CD1c-positive myeloid dendritic cell (primary cell): ENCODE measurements around the gene S100A7A.
"Not testable (repeated sequence)": the region's sequence is repeated elsewhere in the genome, so short reads cannot be mapped to it uniquely, and the experiment has no call there.

Source experiments
- DNase-seq: peaks from one replicate; pipeline ENCODE4 v3.0.0-alpha.2; 2016; ENCODE audit errors: extremely low spot score

Gene S100A7A

DNA sequence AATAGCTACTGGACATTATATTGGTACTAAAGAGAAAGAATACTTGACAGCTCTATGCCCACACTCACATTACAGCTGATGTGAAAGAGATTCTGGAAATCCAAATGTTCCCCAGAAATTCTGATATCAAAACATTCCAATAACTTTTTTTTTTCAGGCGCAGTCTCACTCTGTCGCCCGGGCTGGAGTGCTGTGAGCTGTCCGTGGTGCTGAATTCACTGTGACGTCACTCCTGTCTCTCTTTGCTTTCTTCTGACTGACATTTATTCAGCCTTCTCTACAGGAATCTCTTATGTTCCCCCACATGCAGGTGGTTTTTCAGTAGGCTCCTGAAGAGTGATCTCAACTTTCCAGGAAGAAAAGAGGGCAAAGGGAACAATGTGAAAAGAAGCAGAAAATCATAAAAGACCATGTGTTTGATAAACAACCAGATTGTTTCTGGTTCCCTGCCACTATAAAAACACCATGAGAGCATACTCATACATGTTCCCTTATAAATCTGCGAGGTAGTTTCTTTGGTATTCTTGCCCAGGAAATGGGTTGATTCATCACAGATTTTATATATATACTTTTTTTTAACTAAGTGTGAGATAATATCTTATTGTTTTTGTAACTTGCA lies 6.2 kb downstream of the S100A7A start:
- DNase-seq, result peak; percentile 74

DNA sequence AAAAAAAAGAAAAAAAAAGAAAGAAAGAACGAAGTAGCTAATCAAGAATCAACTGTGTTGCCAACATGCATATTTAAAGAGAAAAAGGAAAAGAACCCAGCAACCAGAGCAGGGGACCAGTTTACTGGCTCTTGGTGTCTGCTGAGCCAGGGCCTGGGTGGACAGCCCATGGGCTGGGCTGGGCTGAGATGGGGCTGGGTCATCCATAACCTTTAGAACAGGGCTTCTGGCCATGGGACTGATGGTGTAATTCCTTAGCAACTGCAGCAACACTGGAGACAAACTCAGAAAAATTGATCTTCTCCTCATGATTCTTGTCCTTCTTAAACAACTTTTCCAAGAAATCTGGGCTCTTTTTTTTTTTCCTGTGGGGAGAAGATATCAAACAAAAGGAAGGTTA lies 10.5 kb downstream of the S100A7A start:
- DNase-seq, result no peak

DNA sequence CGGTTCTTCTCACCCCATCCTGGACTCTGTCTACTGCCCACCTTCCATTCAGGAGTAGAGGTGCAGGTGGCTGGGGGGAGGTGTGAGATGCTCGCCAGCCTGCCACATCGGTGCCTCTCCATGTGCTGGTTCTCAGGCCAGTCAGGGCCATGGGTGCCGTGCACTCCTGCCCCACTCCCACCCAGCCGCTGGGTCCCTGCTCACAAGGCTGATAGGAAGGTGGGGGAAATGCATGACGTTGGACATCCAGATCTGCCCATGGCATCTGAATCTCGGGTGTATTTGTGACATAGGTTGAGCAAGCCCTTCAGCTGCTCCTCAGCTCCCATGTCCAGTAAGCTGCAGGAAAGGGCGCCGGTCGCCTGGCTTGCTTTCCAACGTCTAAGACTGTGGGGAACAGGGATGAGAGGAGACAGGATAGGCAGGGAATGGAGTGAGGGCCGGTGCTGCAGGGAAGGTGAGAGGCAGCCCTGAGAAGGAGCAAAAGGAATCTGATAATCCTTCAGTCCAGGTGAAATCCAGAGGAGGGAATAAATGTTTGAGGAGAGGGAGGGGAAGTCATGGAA lies 11.8 kb downstream of the S100A7A start:
- DNase-seq, result no peak

DNA sequence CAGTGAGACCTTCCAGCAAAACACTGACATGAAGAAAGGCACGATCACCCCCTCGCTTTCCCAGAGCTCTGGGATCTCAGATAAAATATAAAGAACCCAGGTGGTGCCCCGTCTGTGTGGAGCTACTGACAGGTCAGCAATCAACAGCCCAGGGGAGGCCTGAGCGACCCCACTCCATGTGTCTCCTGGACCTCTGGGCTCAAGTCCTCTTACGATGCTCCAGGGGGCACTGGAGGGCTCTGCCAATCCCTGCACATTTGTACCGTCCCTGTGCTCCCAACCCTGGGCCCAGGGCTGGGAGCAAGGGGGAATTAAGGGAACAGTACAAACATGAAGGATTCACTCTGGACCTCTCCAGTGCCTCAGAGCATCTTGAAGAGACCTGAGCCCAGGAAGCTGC lies 12.5 kb downstream of the S100A7A start:
- no peak for DNase-seq

DNA sequence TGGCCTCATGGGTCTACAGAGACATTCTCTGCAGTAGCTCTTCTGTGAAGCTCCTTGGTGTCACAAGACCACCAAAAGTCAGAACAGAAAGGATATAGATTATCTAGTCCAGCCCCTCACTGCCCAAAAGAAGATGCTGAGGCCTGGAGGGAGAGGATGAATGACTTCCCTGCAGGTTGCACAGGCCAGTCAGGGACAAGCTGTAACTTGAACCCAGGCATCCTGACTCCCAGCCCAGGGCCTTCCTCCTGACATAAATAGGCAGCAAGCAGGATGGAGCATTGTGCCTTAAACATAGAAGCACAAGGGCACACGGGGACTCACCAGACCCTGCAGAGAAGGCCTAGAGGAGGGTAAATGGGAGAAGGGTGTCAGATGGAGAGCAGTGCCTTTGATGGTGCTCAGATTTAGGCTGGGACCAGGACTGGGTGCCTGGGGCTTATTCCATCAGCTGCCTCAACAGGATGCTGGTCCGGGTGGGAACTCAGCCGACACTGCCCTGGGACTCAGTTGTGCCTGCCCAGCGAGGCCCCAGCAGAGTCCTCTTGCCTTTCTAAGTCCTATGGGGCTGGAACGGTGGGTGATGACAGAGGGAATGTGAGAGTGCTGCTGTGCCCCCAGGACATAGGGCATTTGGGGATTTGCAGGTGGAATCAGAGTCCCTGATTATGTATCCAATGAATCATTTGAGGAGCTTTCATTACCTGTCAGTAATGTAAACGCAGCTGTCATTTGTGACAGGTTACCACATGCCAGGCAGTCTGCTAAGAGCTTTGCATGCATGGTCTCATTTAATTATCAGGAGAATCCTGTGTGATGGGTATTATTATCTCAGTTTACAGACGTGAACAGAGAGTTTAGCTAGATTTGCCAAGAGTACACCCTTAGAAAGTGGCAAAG lies 13.2 kb downstream of the S100A7A start:
- no peak for DNase-seq

DNA sequence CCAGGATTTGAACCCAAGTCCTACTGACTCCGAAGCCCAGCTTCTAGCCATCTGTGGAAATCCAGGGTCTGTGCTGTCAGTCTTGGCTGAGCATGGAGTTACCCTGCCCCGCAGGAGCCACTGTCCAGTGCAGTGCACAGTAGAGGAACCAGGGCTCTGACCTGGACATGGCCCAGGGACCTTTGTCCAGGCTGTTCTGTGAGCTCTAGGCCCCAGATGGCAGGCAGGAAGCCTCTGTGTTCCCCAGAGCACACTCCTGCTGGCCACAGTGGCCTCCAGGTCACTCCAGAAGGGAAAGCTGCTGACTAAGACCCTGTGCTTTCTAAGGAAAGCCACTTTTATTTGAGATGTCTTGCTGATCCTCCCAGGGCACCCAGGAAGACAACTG lies 13.8 kb downstream of the S100A7A start:
- no peak for DNase-seq

DNA sequence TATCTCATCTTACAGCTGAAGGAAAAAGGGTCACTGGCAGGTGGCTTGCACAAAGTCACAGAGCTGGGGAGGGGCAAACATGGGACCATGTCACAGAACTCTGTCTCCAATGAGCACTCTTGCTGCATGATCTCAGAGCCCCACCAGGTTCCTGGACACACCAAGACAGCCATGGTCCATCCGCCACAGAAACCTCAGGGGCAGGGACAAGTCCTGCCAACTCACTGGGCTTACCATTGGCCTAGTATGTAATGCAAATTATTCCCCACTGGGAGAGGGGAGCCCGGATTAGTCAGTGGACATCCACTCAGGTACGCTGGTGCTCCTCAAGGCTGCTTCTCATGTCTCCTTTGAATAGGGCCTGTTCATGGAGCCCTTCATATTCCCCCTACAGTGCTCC lies 14.2 kb downstream of the S100A7A start:
- no peak for DNase-seq

DNA sequence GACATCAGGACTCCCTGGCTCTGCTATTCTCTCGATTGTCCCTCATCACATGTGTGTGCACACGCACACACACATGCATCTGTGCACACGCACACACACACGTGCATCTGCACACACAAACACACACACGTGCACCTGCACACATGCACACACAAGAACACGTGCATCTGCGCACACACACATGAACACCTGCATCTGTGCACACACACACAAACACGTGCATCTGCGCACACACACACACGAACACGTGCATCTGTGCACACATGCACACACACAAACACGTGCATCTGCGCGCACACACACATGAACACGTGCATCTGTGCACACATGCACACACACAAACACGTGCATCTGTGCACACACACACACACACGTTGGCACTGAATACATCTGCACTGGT lies 14.7 kb downstream of the S100A7A start:
- DNase-seq, result no peak

DNA sequence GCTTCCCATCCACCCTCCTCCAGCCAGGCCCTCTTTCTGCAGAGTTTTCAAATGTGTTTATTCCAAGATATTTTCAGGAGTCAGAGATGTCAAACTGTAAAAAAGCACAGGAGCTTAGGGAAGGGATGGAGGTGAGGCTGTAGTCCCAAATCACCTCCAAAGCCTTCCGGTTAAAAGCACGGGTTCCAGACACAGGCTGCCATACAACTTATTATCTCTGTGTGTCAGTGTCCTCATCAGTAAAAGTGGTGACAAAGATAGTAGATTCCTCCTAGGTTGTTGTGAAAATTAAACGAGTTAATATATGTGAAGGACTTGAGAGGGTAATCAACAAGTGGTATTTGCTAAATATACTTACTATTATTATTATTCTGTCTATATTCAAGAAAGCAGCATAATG lies 15.1 kb downstream of the S100A7A start:
- no peak for DNase-seq

DNA sequence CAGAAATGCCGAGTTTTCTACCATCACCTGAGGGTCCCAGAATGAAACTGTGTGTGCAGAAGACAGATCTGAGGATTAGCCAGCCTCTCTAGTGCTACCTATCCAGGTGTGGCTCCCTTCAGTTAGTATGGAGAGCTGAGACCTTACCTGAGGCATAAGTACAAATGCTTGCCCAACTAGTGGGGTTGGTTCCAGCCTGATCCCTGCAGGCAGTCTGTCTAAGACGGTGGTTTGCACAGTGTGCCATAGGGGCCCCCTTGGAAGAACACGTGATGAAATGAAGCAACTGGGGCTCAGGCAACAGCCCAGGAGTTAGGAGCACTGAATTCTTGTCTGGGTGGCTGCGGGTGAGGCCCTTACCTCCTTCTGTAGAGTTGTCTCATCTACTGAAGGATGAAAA lies 15.6 kb downstream of the S100A7A start:
- DNase-seq, result no peak

DNA sequence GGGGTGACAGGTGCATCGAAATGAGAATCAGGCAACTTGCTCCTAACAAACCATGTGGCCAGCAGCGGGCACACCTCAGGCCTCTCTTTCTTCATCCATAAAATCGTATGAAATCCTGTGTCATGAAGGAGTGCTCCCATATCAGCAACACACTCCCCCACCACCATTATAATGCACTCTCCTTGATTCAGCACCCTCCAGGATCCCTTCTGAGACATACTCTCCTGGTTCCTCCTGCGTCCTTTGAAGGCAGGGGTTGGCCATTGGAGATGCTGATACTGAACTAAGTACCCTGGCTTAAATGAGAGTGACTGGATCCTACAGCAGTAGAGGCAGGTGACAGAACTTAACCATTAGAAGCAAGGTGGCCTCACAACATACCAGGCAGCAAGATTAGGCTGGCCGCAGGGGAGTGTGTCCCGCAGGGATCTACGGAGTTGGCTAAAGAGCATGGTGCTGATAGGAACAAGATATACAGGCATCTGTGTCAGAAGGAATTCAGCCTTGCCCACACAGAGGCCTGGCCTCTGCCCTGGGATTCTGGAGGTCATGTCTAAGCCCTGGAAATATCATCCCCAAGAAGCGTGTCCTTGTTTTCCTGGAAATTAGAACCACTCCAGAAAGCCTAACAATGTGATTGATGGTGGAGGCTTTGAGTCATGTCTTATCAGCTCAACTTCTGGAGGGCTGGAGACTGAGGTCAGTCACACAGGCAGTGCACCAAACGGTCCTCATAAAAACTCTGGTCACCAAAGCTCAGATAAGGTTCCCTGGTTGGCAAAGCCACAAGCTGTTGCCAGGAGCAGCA lies 16.8 kb downstream of the S100A7A start:
- DNase-seq, result no peak

DNA sequence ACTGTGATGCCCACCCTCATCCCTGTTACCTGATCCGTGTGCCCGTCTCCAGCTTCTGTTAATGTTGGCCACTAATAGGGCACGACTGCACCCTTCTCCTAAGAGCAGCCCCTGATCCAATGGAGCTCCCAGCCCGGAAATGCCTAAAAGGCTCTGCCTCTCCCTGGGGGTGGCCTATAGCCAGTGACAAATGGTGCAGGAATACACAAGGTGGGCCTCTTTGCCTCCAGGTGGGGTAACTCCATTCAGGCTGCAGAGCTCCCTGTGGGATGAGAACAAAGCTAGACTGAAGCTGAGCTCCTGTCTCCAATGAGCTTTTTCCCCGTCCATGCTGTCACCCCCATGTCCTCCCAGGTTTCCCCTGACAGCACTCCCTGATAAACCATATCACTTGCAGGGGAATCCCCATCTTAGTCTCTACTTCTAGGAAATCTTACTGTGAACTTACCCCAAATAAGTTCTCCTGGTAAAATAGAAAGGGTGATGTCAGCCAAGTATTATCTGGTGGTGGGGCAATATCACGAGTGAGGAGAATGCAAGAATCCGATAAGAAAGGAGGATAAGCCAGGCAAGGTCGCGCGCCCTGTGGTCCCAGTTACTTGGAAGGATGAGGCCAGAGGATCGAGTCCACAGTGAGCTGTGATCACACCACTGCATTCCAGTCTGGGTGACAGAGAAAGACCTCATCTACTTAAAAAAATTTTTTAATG lies 18.6 kb downstream of the S100A7A start:
- DNase-seq, result no peak

DNA sequence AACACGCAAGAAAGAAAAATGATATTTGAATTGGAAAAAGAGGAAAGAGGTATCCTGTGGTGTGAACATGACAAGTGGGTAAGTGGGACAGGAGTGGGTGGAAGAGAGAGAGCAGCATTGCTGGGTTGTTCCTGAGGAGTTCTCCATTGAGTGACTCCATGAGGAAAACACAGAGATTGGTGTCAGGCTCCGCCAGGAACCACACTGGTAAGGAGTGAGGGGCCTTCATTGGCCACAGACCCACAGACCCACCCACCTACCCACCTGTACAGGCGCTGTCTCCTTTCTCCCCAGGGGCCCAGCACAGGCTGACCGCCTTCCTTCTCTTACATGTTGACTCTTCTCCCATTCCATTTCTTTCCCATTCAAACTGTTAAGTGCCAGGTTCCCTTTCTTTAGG lies 20.9 kb downstream of the S100A7A start:
- no peak for DNase-seq

DNA sequence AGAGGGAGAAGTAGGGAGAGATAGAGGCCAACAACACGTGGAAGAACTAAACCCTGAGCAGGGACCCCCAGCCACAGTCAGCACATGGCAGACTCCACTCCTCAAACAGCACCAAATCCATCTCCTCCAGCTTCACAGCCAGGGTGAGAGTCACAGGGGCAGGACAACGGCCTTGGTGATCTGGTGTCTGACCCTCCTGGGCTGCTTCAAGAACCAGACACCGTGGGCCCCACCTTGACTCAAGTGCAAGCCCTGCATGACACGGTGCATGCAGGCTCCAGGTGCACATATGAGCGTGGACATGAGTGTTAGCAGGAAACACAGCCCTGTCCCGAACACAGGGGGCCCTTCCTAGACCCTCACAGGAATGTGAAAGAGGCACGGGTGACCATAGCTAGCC lies 22.3 kb downstream of the S100A7A start:
- no peak for DNase-seq

DNA sequence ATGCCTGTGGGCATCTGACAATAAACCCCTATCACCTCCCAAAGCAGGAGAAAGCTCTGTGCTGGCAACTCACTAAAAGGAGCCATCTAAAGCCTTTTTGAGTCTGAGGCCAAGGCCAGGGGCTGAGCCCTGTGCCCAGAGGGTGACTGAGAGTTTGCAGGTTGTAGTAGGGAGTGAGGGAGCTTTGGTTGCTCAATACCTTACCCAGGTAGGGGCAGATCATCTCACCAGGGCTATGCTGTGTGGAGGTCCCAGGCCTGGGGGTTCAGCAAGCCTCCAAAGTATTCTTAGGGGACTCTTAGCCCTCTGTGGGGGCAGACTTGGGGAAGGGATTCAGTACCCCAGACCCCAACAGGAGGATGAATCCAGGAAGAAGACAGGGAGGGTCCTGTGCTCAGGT lies 23.0 kb downstream of the S100A7A start:
- DNase-seq, result no peak

DNA sequence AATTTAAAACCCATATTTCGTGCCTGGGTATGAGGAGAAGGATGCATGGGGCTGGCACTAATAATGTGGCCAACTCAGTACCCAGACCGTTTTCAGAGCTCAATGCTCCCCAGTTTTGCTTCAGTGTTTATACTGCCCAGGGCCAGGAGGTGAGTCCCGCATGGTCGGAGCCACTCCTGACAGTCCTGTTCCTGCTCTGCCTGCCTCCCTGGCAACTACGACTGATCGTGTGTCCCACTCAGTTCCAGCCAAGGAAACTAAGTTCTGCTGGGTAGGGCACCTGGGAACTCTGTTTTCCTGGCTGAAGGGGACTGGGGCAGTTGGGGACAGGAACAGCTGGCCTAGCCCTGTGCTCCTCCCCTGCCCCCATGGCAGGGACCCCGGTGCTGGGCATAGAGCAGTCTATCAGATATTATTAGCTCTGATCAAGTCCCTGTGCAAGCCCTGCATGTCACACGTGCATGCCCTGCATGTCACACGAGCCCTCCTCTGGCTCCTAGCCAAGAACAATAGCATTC lies 25.0 kb downstream of the S100A7A start:
- no peak for DNase-seq

DNA sequence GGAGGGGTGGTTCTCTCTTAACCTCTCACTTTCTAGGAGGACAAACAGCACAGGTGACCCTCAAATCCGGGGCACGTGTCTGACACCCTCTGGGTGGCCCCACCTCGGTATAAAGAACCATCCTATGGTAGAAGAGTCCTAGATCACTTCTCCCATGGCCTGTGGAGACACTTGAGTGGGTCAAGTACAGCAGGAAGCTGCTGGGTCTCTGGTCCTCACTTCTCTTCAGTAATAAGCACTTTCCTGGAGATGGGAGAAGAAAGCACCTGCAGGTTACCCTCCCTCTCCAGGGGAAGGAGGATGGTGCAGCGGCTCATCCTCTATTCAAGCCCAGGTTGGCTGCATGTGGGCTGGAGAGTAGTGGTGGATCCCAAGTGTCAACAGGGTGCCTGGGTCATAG lies 27.2 kb downstream of the S100A7A start:
- DNase-seq, result no peak

DNA sequence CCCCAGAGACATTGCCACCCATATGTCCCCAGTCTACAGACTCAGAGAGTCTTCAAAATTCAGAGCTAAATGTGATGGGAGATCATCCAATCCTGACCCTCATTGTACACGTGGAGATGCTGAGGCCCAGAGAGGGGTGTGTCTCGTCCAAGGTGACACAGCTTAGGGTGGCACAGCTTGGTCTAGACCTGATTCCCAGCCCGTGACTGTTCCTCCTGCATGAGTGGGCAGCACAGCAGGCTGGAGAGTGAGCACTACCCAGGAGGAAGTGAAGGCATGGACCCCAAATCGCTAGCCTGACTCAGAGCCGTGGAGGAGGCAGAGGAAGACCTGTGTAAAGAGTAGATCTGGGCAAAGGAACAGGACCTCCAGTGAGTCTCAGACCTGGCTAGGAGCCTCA lies 27.8 kb downstream of the S100A7A start:
- DNase-seq, result no peak

DNA sequence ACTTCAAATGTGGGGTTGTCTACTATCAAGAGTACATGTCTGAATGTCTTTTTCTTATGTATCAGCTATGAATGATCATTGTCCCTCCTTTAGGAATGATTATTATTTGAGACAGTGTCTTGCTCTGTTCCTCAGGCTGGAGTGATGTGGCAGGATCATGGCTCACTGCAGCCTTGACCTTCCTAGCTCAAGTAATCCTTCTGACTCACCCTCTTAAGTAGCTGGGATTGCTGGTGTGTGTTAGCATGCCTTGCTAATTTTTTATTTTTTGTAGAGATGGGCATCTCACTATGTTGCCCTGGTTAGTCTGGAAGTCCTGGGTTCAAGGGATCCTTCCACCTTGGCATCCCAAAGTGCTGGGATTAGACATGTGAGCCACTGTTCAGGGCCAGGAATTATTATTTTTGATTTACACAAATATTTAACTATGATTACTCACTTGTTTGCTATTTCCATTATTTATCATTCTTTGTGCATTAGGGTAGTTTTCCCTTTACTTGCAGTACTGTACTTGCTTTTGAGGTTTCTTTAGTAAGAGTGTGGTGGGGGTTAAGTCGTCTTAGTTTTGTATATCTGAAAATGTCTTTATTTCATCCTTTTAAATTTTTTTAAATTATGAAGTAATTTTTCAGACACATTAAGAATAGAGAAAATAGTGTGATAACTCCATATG lies 31.3 kb downstream of the S100A7A start:
- DNase-seq, result no peak

DNA sequence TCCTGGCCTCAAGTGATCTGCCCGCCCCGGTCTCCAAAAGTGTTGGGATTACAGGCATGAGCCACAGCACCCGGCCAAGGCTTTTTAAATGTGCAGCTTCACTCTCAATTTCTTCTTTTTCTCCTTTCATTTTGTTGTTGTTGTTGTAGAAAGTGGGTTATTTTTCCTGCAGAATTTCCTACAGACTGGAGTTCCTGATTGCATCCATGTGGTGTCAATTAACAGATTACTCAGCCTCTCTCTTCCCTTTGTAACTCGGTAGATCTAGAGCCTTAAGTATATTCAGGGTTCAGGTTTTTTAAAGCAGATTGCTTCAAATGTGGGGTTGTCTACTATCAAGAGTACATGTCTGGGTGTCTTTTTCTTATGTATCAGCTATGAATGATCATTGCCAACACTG lies 32.5 kb downstream of the S100A7A start:
- not testable (repeated sequence) for DNase-seq

DNA sequence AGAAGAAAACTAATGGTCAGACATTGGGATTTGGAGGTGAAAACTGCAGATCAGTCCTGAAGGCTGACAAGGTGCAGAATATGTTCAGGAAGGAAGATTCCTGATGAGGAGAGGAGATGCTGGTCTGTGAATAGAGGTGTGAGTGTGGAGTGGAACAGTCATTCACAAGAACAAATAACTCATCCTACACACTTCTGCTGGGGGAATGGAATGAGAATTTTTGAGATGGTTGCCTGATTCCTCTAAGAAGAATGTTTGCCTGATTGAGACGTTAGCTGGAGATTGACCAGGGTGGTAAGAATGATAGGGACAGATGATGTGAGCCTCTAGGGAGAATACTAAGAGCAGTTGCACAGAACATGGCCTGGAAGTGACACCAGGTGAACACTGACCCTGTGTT lies 40.1 kb downstream of the S100A7A start:
- no peak for DNase-seq
